Measurements from ENCODE around the gene PTPRN2. TPM values are rescaled to one million over a fixed set of nuclear protein-coding genes. Genes with fewer than 3 reads are reported as not detected.
"Not testable (repeated sequence)": the region's sequence is repeated elsewhere in the genome, so short reads cannot be mapped to it uniquely, and the experiment has no call there.

The PTPRN2 gene
- polyA plus RNA-seq, 1 of the 3 experiments (the other 2 are of a cell fraction), result 4.0 TPM

DNA sequence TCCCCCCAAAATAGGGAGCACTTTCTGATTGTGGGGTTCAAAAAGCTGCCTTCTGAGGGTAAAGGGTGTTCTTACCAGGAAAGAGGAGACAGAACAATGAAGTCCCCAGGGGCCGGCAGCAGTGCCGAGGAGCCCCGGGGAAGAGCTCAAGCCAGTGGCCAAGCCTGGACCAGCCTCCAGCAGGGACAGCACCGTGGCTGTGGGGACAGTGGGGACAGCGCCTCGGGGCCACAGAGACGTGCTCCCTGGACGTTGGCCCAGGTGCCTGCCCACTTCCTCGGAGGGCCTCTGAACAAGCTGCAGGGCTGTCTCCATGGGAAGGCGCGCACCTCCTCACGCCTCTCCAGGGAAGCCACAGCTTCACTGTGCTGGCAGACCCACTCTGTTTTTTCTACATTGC lies 312.6 kb downstream of the PTPRN2 start:
- 39% methylated on average over 11 of the region's 12 CpGs for WGBS (ENCODE audit: low lambda C conversion rate)
- DNase-seq, result no peak
- CTCF ChIA-PET, result interaction anchor here (0.6 to 1.6 kb wide), 4 partner anchors 42 to 193 kb away, joined by 3 to 5 read pairs (median 4); no protein-coding TSS in a partner anchor
- H3K9ac ChIP-seq, result no peak overlapping the region
- no peaks in the 10 kb centered on the region for H3K9me3 ChIP-seq
- H3K36me3 ChIP-seq (replicated peaks in 1 of 2; ENCODE audit: control insufficient read depth in 1 of 2, insufficient read depth in 2 of 2, low read length in 1 of 2), result no peaks in the 10 kb centered on the region
- peak overlapping the region in 1 of 2 experiments; percentile 94; a peak in 2 of 4 replicates for H3K27ac ChIP-seq (ENCODE audit: low read depth in 2 of 2, low read length in 1 of 2)
- no peak overlapping the region for H2AFZ ChIP-seq (ENCODE audit: low read depth)
- H3K4me2 ChIP-seq, result no peak overlapping the region
- H3K4me3 ChIP-seq (ENCODE audit: low read depth in 2 of 2, low read length in 1 of 2), result peak overlapping the region in 1 of 2 experiments; percentile 40; a peak in 1 of 4 replicates
- H3F3A ChIP-seq (replicated peaks; ENCODE audit: insufficient read depth), result no peaks in the 10 kb centered on the region
- no peaks in the 10 kb centered on the region for H4K20me1 ChIP-seq (ENCODE audit: insufficient read depth)
- no peak for TF ChIP-seq TEAD4 (IDR thresholded peaks at IDR 0.05; ENCODE audit: borderline replicate concordance, insufficient read depth)
- no peak for TF ChIP-seq POLR2AphosphoS5 (IDR thresholded peaks at IDR 0.05; ENCODE audit: low read depth, low read length)
- TF ChIP-seq ELF1 (IDR thresholded peaks at IDR 0.05), result no peak
- no peak for TF ChIP-seq NFIC (IDR thresholded peaks at IDR 0.05; ENCODE audit: borderline replicate concordance)
- TF ChIP-seq, protein P1, sequence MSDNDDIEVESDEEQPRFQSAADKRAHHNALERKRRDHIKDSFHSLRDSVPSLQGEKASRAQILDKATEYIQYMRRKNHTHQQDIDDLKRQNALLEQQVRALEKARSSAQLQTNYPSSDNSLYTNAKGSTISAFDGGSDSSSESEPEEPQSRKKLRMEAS (IDR thresholded peaks at IDR 0.05; ENCODE audit: low read depth), result no peak
- no peak for TF ChIP-seq SIN3A (IDR thresholded peaks at IDR 0.05; ENCODE audit: borderline replicate concordance, low read depth, low read length)
- H3K4me1 ChIP-seq (ENCODE audit: control insufficient read depth in 1 of 2, insufficient read depth in 2 of 2, low read depth in 1 of 2, low read length in 1 of 2), result peaks cover 0 to 33% of the 10 kb centered on the region in 2 experiments; a peak in 1 of 4 replicates
- no peaks in the 10 kb centered on the region for H3K9me2 ChIP-seq
- H3K27me3 ChIP-seq (ENCODE audit: insufficient read depth), result no peaks in the 10 kb centered on the region
- POLR2A ChIA-PET, result interaction anchor here (1.7 kb wide), 1 partner anchor 11 kb away, joined by 8 read pairs; no protein-coding TSS in a partner anchor
- no peaks in the 10 kb centered on the region for H3K79me2 ChIP-seq (ENCODE audit: insufficient read depth)

DNA sequence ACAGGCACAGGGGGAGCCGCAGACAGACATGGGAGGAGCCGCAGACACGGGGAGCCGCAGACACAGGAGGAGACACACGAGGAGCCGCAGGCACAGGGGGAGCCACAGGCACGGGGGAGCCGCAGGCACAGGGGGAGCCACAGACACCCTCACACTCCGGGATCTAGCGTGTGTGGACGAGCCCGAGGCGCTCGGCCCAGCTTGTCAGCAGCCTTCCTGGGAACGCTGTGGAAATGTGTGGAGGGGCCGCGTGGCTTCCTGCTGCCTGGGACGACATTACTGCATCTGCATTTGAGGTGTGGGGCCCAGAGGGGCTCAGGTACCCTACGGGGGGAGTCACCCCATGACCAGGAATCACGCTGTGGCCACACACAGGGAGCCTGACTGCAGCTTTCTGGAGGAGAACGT lies 313.2 kb downstream of the PTPRN2 start:
- Histone ChIP-seq H3F3A (replicated peaks; ENCODE audit: insufficient read depth) (no peaks in the 10 kb centered on the region), H4K20me1 (ENCODE audit: insufficient read depth) (no peaks in the 10 kb centered on the region), H2AFZ (ENCODE audit: low read depth) (no peak overlapping the region), H3K4me1 (ENCODE audit: control insufficient read depth in 1 of 2, insufficient read depth in 2 of 2, low read depth in 1 of 2, low read length in 1 of 2) (peaks cover 0 to 34% of the 10 kb centered on the region in 2 experiments; a peak in 1 of 4 replicates), H3K27me3 (ENCODE audit: insufficient read depth) (no peaks in the 10 kb centered on the region), H3K9me2 (no peaks in the 10 kb centered on the region), H3K4me3 (ENCODE audit: low read depth in 2 of 2, low read length in 1 of 2) (peak overlapping the region in 1 of 2 experiments; percentile 40; a peak in 1 of 4 replicates), H3K9me3 (no peaks in the 10 kb centered on the region), H3K9ac (no peak overlapping the region), H3K36me3 (replicated peaks in 1 of 2; ENCODE audit: control insufficient read depth in 1 of 2, insufficient read depth in 2 of 2, low read length in 1 of 2) (no peaks in the 10 kb centered on the region), H3K79me2 (ENCODE audit: insufficient read depth) (no peaks in the 10 kb centered on the region), H3K27ac (ENCODE audit: low read depth in 2 of 2, low read length in 1 of 2) (peak overlapping the region in 1 of 2 experiments; percentile 94; a peak in 2 of 4 replicates), H3K4me2 (no peak overlapping the region)
- DNase-seq, result peak; percentile 71
- ChIA-PET POLR2A (interaction anchor here (0.7 to 1.7 kb wide), 4 partner anchors 12 to 400 kb away, joined by 3 to 8 read pairs (median 3); no protein-coding TSS in a partner anchor), CTCF (interaction anchor here (0.6 to 1.6 kb wide), 6 partner anchors 24 to 192 kb away, joined by 3 to 5 read pairs (median 3); no protein-coding TSS in a partner anchor)
- TF ChIP-seq TAF1 (IDR thresholded peaks at IDR 0.05; ENCODE audit: borderline replicate concordance, low read depth, low read length) (no peak), RXRA (IDR thresholded peaks at IDR 0.05; ENCODE audit: borderline replicate concordance, low read depth) (no peak), TCF12 (IDR thresholded peaks at IDR 0.05) (no peak), GATA2 (CRISPR knock-in tag; IDR thresholded peaks at IDR 0.05) (no peak)
- 23% methylated on average over 11 of the region's 21 CpGs for WGBS (ENCODE audit: low lambda C conversion rate)

DNA sequence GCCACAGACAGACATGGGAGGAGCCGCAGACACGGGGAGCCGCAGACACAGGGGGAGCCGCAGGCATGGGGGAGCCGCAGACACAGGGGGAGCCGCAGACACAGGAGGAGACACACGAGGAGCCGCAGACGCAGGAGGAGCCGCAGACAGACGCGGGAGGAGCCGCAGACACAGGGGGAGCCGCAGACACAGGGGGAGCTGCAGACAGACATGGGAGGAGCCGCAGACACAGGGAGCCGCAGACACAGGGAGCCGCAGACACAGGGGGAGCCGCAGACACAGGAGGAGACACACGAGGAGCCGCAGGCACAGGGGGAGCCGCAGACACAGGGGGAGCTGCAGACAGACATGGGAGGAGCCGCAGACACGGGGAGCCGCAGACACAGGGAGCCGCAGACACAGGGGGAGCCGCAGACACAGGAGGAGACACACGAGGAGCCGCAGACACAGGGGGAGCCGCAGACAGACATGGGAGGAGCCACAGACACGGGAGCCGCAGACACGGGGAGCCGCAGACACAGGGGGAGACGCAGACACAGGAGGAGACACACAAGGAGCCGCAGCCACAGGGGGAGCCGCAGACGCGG lies 313.8 kb downstream of the PTPRN2 start:
- H3K27me3 ChIP-seq (ENCODE audit: insufficient read depth); H2AFZ ChIP-seq (ENCODE audit: low read depth); H3K4me2 ChIP-seq; H3K79me2 ChIP-seq (ENCODE audit: insufficient read depth); H3K9ac ChIP-seq; H4K20me1 ChIP-seq (ENCODE audit: insufficient read depth); H3F3A ChIP-seq (replicated peaks; ENCODE audit: insufficient read depth); H3K9me2 ChIP-seq; H3K9me3 ChIP-seq; H3K36me3 ChIP-seq (replicated peaks in 1 of 2; ENCODE audit: control insufficient read depth in 1 of 2, insufficient read depth in 2 of 2, low read length in 1 of 2): not testable (repeated sequence)
- CTCF ChIA-PET, result interaction anchor here (0.6 to 1.6 kb wide), 6 partner anchors 23 to 571 kb away, joined by 3 to 4 read pairs (median 3); no protein-coding TSS in a partner anchor
- WGBS (ENCODE audit: low lambda C conversion rate), result 20% methylated on average over 37 of the region's 38 CpGs
- peak; percentile 24; the same call in 1 of the 2 replicates for TF ChIP-seq MXI1 (IDR thresholded peaks at IDR 0.05; ENCODE audit: low read depth, low read length)
- POLR2A ChIA-PET, result interaction anchor here (0.7 to 1.7 kb wide), 4 partner anchors 12 to 399 kb away, joined by 3 to 8 read pairs (median 3); no protein-coding TSS in a partner anchor
- Histone ChIP-seq H3K4me3 (ENCODE audit: low read depth in 2 of 2, low read length in 1 of 2) (peak overlapping the region in 1 of 2 experiments; percentile 40; a peak in 1 of 4 replicates), H3K27ac (ENCODE audit: low read depth in 2 of 2, low read length in 1 of 2) (peak overlapping the region in 1 of 2 experiments; percentile 94; a peak in 2 of 4 replicates), H3K4me1 (ENCODE audit: control insufficient read depth in 1 of 2, insufficient read depth in 2 of 2, low read depth in 1 of 2, low read length in 1 of 2) (peaks cover 0 to 34% of the 10 kb centered on the region in 2 experiments; a peak in 1 of 4 replicates)
- peak; percentile 70 for DNase-seq
